Hematopoietic multipotent progenitor cell treated with erythropoietin and hydrocortisone succinate and interleukin-3 and kit ligand, for 17 days (in vitro differentiated cells): ENCODE measurements around the gene B3GNT2.
"Not testable (repeated sequence)": the region's sequence is repeated elsewhere in the genome, so short reads cannot be mapped to it uniquely, and the experiment has no call there.

Experiments
- DNase-seq: peaks from one replicate; pipeline ENCODE4 v3.0.0-alpha.2; 2015; ENCODE audit warnings: low spot score

Gene B3GNT2

GRCh38 chr2:62195421-62196277 is at the start of gene B3GNT2:
Gene B3GNT2, plus strand, starts transcription at chr2:62196115. Its CDS starts 26,106 bp downstream, at chr2:62222221.
- DNase-seq: peak; percentile 80

- not testable (repeated sequence) for DNase-seq
Observed at GRCh38 chr2:62146790-62147189, 49.1 kb upstream of the B3GNT2 start.

GRCh38 chr2:62147610-62148301 is 48.2 kb upstream of the B3GNT2 start:
- no peak for DNase-seq

- DNase-seq: no peak
Observed at GRCh38 chr2:62149708-62150107, 46.2 kb upstream of the B3GNT2 start.

GRCh38 chr2:62150597-62151305 is 45.2 kb upstream of the B3GNT2 start:
- DNase-seq: no peak

GRCh38 chr2:62151306-62151638 is 44.6 kb upstream of the B3GNT2 start:
- no peak for DNase-seq

GRCh38 chr2:62152000-62152399 is 43.9 kb upstream of the B3GNT2 start:
- no peak for DNase-seq

- DNase-seq: no peak
Observed at GRCh38 chr2:62156861-62157496, 38.9 kb upstream of the B3GNT2 start.

- no peak for DNase-seq
Observed at GRCh38 chr2:62158444-62159121, 37.3 kb upstream of the B3GNT2 start.

GRCh38 chr2:62160691-62161090 is 35.2 kb upstream of the B3GNT2 start:
- not testable (repeated sequence) for DNase-seq

GRCh38 chr2:62163106-62163831 is 32.6 kb upstream of the B3GNT2 start:
- no peak for DNase-seq

GRCh38 chr2:62163834-62164233 is 32.1 kb upstream of the B3GNT2 start:
- DNase-seq: no peak

GRCh38 chr2:62175728-62176127 is 20.2 kb upstream of the B3GNT2 start:
- no peak for DNase-seq

- peak; percentile 60 for DNase-seq
Observed at GRCh38 chr2:62176801-62177200, 19.1 kb upstream of the B3GNT2 start.

- no peak for DNase-seq
Observed at GRCh38 chr2:62177392-62178049, 18.4 kb upstream of the B3GNT2 start.

- DNase-seq: no peak
Observed at GRCh38 chr2:62178741-62179271, 17.1 kb upstream of the B3GNT2 start.

GRCh38 chr2:62180975-62181374 is 14.9 kb upstream of the B3GNT2 start:
- DNase-seq: no peak

GRCh38 chr2:62181843-62182242 is 14.1 kb upstream of the B3GNT2 start:
- DNase-seq: no peak

GRCh38 chr2:62184512-62185230 is 11.2 kb upstream of the B3GNT2 start:
- no peak for DNase-seq
